Neural crest cell (in vitro differentiated cells): Measurements from ENCODE around the gene OR1K1. TPM values are rescaled to one million over a fixed set of nuclear protein-coding genes. Genes with fewer than 3 reads are reported as not detected.
"Not testable (repeated sequence)": the region's sequence is repeated elsewhere in the genome, so short reads cannot be mapped to it uniquely, and the experiment has no call there.

Experiments used
- DNase-seq: peaks from one replicate; pipeline ENCODE4 v3.0.0; 2021; ENCODE audit warnings: low read depth, mixed read lengths, low spot score
- H3K27ac Mint-ChIP-seq: one replicate; pipeline ENCODE4 v1.8.0; 2021; ENCODE audit warnings: mild to moderate bottlenecking, mixed read lengths; ENCODE audit not compliant: unreplicated experiment
- H3K27me3 Mint-ChIP-seq: 2 replicates; pipeline ENCODE4 v1.8.0; 2021; ENCODE audit warnings: low read depth, mild to moderate bottlenecking, mixed read lengths
- H3K36me3 Mint-ChIP-seq: 2 replicates; pipeline ENCODE4 v1.8.0; 2021; ENCODE audit warnings: low read depth, mild to moderate bottlenecking, mixed read lengths
- H3K4me1 Mint-ChIP-seq: 2 replicates; pipeline ENCODE4 v1.8.0; 2021; ENCODE audit warnings: mixed read lengths
- H3K4me3 Mint-ChIP-seq: one replicate; pipeline ENCODE4 v1.8.0; 2021; ENCODE audit warnings: mild to moderate bottlenecking, mixed read lengths
- H3K9me3 Mint-ChIP-seq: 2 replicates; pipeline ENCODE4 v1.8.0; 2021; ENCODE audit warnings: mixed read lengths
- CTCF ChIP-seq: fragments of 200-600 bp; sonication (generic); conservative IDR thresholded peaks from 2 replicates; pipeline ENCODE4 v1.5.0; 2021; ENCODE audit warnings: antibody characterized with exemption, mild to moderate bottlenecking
- total RNA-seq: library from RNA; stranded (reverse); gene quantifications from 2 replicates; pipeline ENCODE4 v1.2.1, GENCODE V29; 2021

Gene OR1K1
- total RNA-seq, 1 donor from 2014 or later, result not detected

GRCh38 chr9:122808141-122808540, 8.2 kb downstream of the OR1K1 start:
- TF ChIP-seq CTCF, result no peak
- Mint-ChIP-seq H3K27ac (no peak overlapping the region), H3K4me3 (no peak overlapping the region), H3K9me3 (peaks cover 5% of the 10 kb centered on the region), H3K4me1 (no peaks in the 10 kb centered on the region), H3K27me3 (peaks cover 2% of the 10 kb centered on the region), H3K36me3 (no peaks in the 10 kb centered on the region)
- no peak for DNase-seq

- H3K4me3 Mint-ChIP-seq, H3K9me3 Mint-ChIP-seq, H3K27me3 Mint-ChIP-seq, DNase-seq, H3K4me1 Mint-ChIP-seq, H3K27ac Mint-ChIP-seq, H3K36me3 Mint-ChIP-seq: not testable (repeated sequence)
Observed at GRCh38 chr9:122809261-122809660, 9.3 kb downstream of the OR1K1 start.

- H3K27ac Mint-ChIP-seq, result no peak overlapping the region
- peaks cover 5% of the 10 kb centered on the region for H3K36me3 Mint-ChIP-seq
- H3K9me3 Mint-ChIP-seq, result peaks cover 5% of the 10 kb centered on the region
- peak; percentile 92 for TF ChIP-seq CTCF
- peak; percentile 71 for DNase-seq
- no peaks in the 10 kb centered on the region for H3K27me3 Mint-ChIP-seq
- no peaks in the 10 kb centered on the region for H3K4me1 Mint-ChIP-seq
- H3K4me3 Mint-ChIP-seq, result no peak overlapping the region
Observed at GRCh38 chr9:122810306-122810946, 10.5 kb downstream of the OR1K1 start.

GRCh38 chr9:122812736-122813135, 12.8 kb downstream of the OR1K1 start:
- DNase-seq, result no peak
- Mint-ChIP-seq H3K36me3 (peaks cover 5% of the 10 kb centered on the region), H3K9me3 (no peaks in the 10 kb centered on the region), H3K27me3 (no peaks in the 10 kb centered on the region), H3K4me3 (no peak overlapping the region), H3K4me1 (no peaks in the 10 kb centered on the region), H3K27ac (no peak overlapping the region)
- TF ChIP-seq CTCF, result no peak

- no peak for TF ChIP-seq CTCF
- Mint-ChIP-seq H3K9me3 (no peaks in the 10 kb centered on the region), H3K27me3 (no peaks in the 10 kb centered on the region), H3K4me3 (no peak overlapping the region), H3K27ac (peak overlapping the region; percentile 80), H3K4me1 (no peaks in the 10 kb centered on the region), H3K36me3 (peaks cover 5% of the 10 kb centered on the region)
- no peak for DNase-seq
Observed at GRCh38 chr9:122814545-122814944, 14.6 kb downstream of the OR1K1 start.

GRCh38 chr9:122815544-122815943, 15.6 kb downstream of the OR1K1 start:
- no peaks in the 10 kb centered on the region for H3K9me3 Mint-ChIP-seq
- H3K27me3 Mint-ChIP-seq, result no peaks in the 10 kb centered on the region
- no peak for TF ChIP-seq CTCF
- H3K4me1 Mint-ChIP-seq, result no peaks in the 10 kb centered on the region
- H3K4me3 Mint-ChIP-seq, result no peak overlapping the region
- H3K27ac Mint-ChIP-seq, result no peak overlapping the region
- DNase-seq, result no peak
- H3K36me3 Mint-ChIP-seq, result peaks cover 5% of the 10 kb centered on the region
